Neuronal stem cell (in vitro differentiated cells): ENCODE data around the gene DDX18.
"Not testable (repeated sequence)": the region's sequence is repeated elsewhere in the genome, so short reads cannot be mapped to it uniquely, and the experiment has no call there.

Experiments
- DNase-seq: peaks from one replicate; pipeline ENCODE4 v3.0.0-alpha.2; 2013; ENCODE audit warnings: low spot score
- H2AFZ ChIP-seq: one replicate; pipeline ENCODE4 v1.6.1; 2013; ENCODE audit warnings: mild to moderate bottlenecking, low read length, inconsistent platforms
- H2AK5ac ChIP-seq: 2 replicates; pipeline ENCODE4 v1.6.1; 2013; ENCODE audit warnings: low read depth, mild to moderate bottlenecking, inconsistent platforms, low read length, moderate library complexity, mixed read lengths
- H2BK120ac ChIP-seq: 2 replicates; pipeline ENCODE4 v1.6.1; 2013; ENCODE audit warnings: low read depth, mild to moderate bottlenecking, inconsistent platforms, low read length, moderate library complexity, mixed read lengths
- H2BK12ac ChIP-seq: one replicate; pipeline ENCODE4 v1.6.1; 2013; ENCODE audit warnings: low read length, inconsistent platforms
- H2BK15ac ChIP-seq: 2 replicates; pipeline ENCODE4 v1.6.1; 2013; ENCODE audit warnings: mild to moderate bottlenecking, low read length, inconsistent platforms, mixed read lengths
- H2BK5ac ChIP-seq: one replicate; pipeline ENCODE4 v1.6.1; 2013; ENCODE audit warnings: inconsistent platforms, mild to moderate bottlenecking, low read length, moderate library complexity
- H3K14ac ChIP-seq: one replicate; pipeline ENCODE4 v1.6.1; 2013; ENCODE audit warnings: low read length, inconsistent platforms
- H3K18ac ChIP-seq: 2 replicates; pipeline ENCODE4 v1.6.1; 2013; ENCODE audit warnings: low read length, inconsistent platforms
- H3K23ac ChIP-seq: 2 replicates; pipeline ENCODE4 v1.6.1; 2013; ENCODE audit warnings: low read depth, mild to moderate bottlenecking, mixed read lengths, low read length, inconsistent platforms; ENCODE audit not compliant: poor library complexity
- H3K27ac ChIP-seq: replicated peaks from 3 replicates; pipeline ENCODE4 v1.5.1; 2013; ENCODE audit warnings: low read length, inconsistent platforms
- H3K27me3 ChIP-seq, 3 experiments: 2 replicates each; pipeline ENCODE4 v1.6.1; 2013; ENCODE audit warnings: low read length in 3 of 3, mild to moderate bottlenecking in 2 of 3, inconsistent platforms in 1 of 3, low read depth in 1 of 3, mixed read lengths in 1 of 3, moderate library complexity in 1 of 3; ENCODE audit not compliant: control insufficient read depth in 3 of 3, insufficient read depth in 3 of 3
- H3K36me3 ChIP-seq, 2 donors: replicated peaks in 1 of 2; 2 replicates each; pipeline ENCODE4 v1.6.1; 2013; ENCODE audit warnings: low read length in 2 of 2; ENCODE audit not compliant: control insufficient read depth in 2 of 2, insufficient read depth in 2 of 2
- H3K4ac ChIP-seq: 2 replicates; pipeline ENCODE4 v1.6.1; 2013; ENCODE audit warnings: inconsistent platforms, mild to moderate bottlenecking, low read length, moderate library complexity
- H3K4me1 ChIP-seq, 2 donors: 1 replicate in 1 of 2; 2 replicates in 1 of 2; pipeline ENCODE4 v1.6.1; 2013; ENCODE audit warnings: low read length in 2 of 2, low read depth in 1 of 2; ENCODE audit not compliant: control insufficient read depth in 2 of 2, insufficient read depth in 1 of 2
- H3K4me2 ChIP-seq: one replicate; pipeline ENCODE4 v1.6.1; 2013; ENCODE audit warnings: mild to moderate bottlenecking, low read length, inconsistent platforms; ENCODE audit not compliant: insufficient read depth, poor library complexity, severe bottlenecking
- H3K4me3 ChIP-seq, 2 donors: 2 replicates each; pipeline ENCODE4 v1.5.1; 2013; ENCODE audit warnings: low read length in 2 of 2, mild to moderate bottlenecking in 2 of 2, inconsistent platforms in 1 of 2, moderate library complexity in 1 of 2
- H3K79me1 ChIP-seq: one replicate; pipeline ENCODE4 v1.6.1; 2013; ENCODE audit warnings: low read depth, mild to moderate bottlenecking, inconsistent platforms, low read length, moderate library complexity
- H3K9ac ChIP-seq: one replicate; pipeline ENCODE4 v1.6.1; 2013; ENCODE audit warnings: mild to moderate bottlenecking, low read depth, low read length, inconsistent platforms; ENCODE audit not compliant: poor library complexity
- H3K9me3 ChIP-seq, 2 donors: replicated peaks in 1 of 2; 2 replicates each; pipeline versions ENCODE3 to v1.6.1; 2013; ENCODE audit warnings: low read length in 2 of 2, mild to moderate bottlenecking in 2 of 2, inconsistent platforms in 1 of 2, low read depth in 1 of 2, mixed read lengths in 1 of 2, moderate library complexity in 1 of 2; ENCODE audit not compliant: control insufficient read depth in 2 of 2, insufficient read depth in 1 of 2
- H4K8ac ChIP-seq: one replicate; pipeline ENCODE4 v1.6.1; 2013; ENCODE audit warnings: low read depth, mild to moderate bottlenecking, inconsistent platforms, low read length, moderate library complexity
- H4K91ac ChIP-seq: one replicate; pipeline ENCODE4 v1.6.1; 2013; ENCODE audit warnings: low read length, low read depth, mild to moderate bottlenecking, inconsistent platforms; ENCODE audit not compliant: poor library complexity
- WGBS, 2 donors: extraction: QIAGEN DNeasy Blood & Tissue Kit; methylation state at CpG; one replicate each; pipeline ENCODE4 v1.1.7; 2013; ENCODE audit warnings: missing lambda C conversion rate in 2 of 2, mixed read lengths in 1 of 2; ENCODE audit not compliant: insufficient read length in 2 of 2, insufficient replicate concordance in 1 of 2; ENCODE audit errors: extremely low coverage in 2 of 2; 5-methylcytosine and 5-hydroxymethylcytosine counted together

The DDX18 gene

DNA sequence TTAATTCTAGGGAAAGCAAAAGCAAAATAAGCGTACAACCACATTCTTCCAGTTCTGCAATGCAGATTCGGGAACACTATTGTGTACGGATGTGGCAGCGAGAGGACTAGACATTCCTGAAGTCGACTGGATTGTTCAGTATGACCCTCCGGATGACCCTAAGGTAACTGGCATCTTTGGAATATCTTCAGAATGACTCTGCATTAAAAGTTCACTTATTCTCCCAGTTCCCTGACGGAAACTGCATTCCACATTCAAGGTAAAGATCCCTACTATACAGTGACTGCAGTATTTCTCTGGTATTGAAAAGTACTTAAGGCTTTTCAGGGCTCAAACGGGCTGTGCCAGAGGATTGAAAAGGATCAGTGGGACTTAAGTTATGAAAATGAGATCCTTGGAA, 10.9 kb downstream of the DDX18 start:
- Histone ChIP-seq H3K9me3 (no peaks in the 10 kb centered on the region), H2BK120ac (no peak overlapping the region), H3K14ac (no peak overlapping the region), H3K18ac (no peak overlapping the region), H2BK5ac (no peak overlapping the region), H4K91ac (no peak overlapping the region), H4K8ac (no peak overlapping the region), H2BK15ac (no peak overlapping the region), H3K27ac (no peak overlapping the region), H3K27me3 (no peaks in the 10 kb centered on the region), H3K4ac (no peak overlapping the region), H3K4me2 (no peak overlapping the region), H2AK5ac (no peak overlapping the region), H3K4me3 (no peak overlapping the region), H3K9ac (no peak overlapping the region), H3K23ac (no peak overlapping the region), H2AFZ (no peak overlapping the region), H3K4me1 (no peaks in the 10 kb centered on the region), H3K36me3 (peaks cover 36 to 100% of the 10 kb centered on the region in 2 donors), H2BK12ac (no peak overlapping the region), H3K79me1 (no peaks in the 10 kb centered on the region)
- WGBS, 2 donors = no CpG with 5 or more reads among the region's 8 CpGs
- DNase-seq = no peak

- H3K4ac ChIP-seq, H3K4me2 ChIP-seq, H3K4me1 ChIP-seq, H3K14ac ChIP-seq, H3K23ac ChIP-seq, DNase-seq, H2BK5ac ChIP-seq, H3K9ac ChIP-seq, H3K79me1 ChIP-seq, H2AFZ ChIP-seq, H3K27me3 ChIP-seq, H2BK12ac ChIP-seq, H3K4me3 ChIP-seq, H3K18ac ChIP-seq, H3K9me3 ChIP-seq, H2BK120ac ChIP-seq, H4K91ac ChIP-seq, H2AK5ac ChIP-seq, H3K27ac ChIP-seq, H4K8ac ChIP-seq, H2BK15ac ChIP-seq: not testable (repeated sequence)
- peaks cover 33 to 99% of the 10 kb centered on the region in 2 donors for H3K36me3 ChIP-seq
- WGBS, 2 donors = no CpG with 5 or more reads among the region's 5 CpGs
These were observed 13.0 kb downstream of the DDX18 start for GRCh38 chr2:117827464-117827863.

DNA sequence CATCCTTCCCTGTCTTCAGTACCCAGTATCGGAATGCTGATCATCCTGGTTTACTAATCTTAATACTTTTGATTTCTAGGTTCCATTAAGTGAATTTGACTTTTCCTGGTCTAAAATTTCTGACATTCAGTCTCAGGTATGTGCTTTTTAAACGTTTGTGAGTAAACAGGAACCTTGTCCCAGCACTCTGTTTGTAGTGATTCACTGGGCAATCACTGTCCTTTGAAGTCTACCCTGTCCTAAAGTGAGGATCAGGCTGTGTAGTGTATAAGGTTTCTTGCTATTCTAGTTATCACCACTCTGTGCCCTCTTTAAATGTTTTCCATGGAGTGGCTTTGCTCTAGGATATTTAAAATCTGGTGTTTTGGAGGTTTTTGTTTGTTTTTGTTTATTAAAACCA, 14.4 kb downstream of the DDX18 start:
- Histone ChIP-seq H3K79me1 (peaks cover 2% of the 10 kb centered on the region), H2BK12ac (no peak overlapping the region), H3K9ac (no peak overlapping the region), H2AFZ (no peak overlapping the region), H3K4me1 (no peaks in the 10 kb centered on the region), H4K91ac (no peak overlapping the region), H3K4me3 (no peak overlapping the region), H2AK5ac (no peak overlapping the region), H3K36me3 (peaks cover 34 to 99% of the 10 kb centered on the region in 2 donors), H3K4ac (no peak overlapping the region), H2BK5ac (no peak overlapping the region), H3K4me2 (no peak overlapping the region), H3K23ac (no peak overlapping the region), H3K14ac (no peak overlapping the region), H3K27me3 (no peaks in the 10 kb centered on the region), H3K27ac (no peak overlapping the region), H2BK15ac (no peak overlapping the region), H4K8ac (no peak overlapping the region), H2BK120ac (no peak overlapping the region), H3K9me3 (no peaks in the 10 kb centered on the region), H3K18ac (no peak overlapping the region)
- no CpG with 5 or more reads among the region's 2 CpGs for WGBS, 2 donors
- DNase-seq = no peak

DNA sequence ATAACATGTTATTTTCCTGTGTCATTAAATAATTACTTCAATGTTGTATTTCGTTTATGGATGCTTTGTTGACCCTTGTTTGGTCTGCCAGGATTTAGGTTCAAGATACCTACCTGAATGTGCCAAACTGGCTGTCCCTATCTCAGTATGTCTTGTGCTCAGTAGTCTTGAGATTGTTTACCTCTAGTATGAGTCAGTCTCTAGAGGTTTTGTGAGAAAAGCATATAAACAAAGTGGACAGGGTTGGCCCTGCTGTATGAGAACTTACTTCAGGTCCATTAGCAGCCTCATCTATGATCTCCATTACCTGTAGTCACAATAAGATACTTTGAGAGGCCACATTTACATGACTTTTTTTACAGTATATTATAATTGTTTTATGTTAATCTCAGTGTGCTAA, 17.8 kb downstream of the DDX18 start:
- no peak overlapping the region for H2BK15ac ChIP-seq
- WGBS, 2 donors = no CpG with 5 or more reads among the region's 1 CpG
- peaks cover 2% of the 10 kb centered on the region for H3K79me1 ChIP-seq
- no peak overlapping the region for H3K27ac ChIP-seq
- H3K27me3 ChIP-seq = peaks cover 0 to 4% (median 0%) of the 10 kb centered on the region in 3 experiments
- H3K4ac ChIP-seq = no peak overlapping the region
- H3K9ac ChIP-seq = no peak overlapping the region
- no peak overlapping the region for H3K18ac ChIP-seq
- peaks cover 15 to 69% of the 10 kb centered on the region in 2 donors for H3K36me3 ChIP-seq
- H4K8ac ChIP-seq = no peak overlapping the region
- H3K14ac ChIP-seq = no peak overlapping the region
- H3K23ac ChIP-seq = no peak overlapping the region
- no peak overlapping the region for H2BK5ac ChIP-seq
- H3K9me3 ChIP-seq = no peaks in the 10 kb centered on the region
- H2AFZ ChIP-seq = no peak overlapping the region
- DNase-seq = no peak
- no peak overlapping the region for H3K4me3 ChIP-seq
- no peak overlapping the region for H3K4me2 ChIP-seq
- H3K4me1 ChIP-seq = peaks cover 0 to 2% of the 10 kb centered on the region in 2 donors
- H2BK12ac ChIP-seq = no peak overlapping the region
- H2AK5ac ChIP-seq = no peak overlapping the region
- no peak overlapping the region for H2BK120ac ChIP-seq
- H4K91ac ChIP-seq = no peak overlapping the region
